A549 (cell line): ENCODE results near the gene TKFC. TPM values are rescaled to one million over a fixed set of nuclear protein-coding genes. Genes with fewer than 3 reads are reported as not detected.

ENCODE experiments used
- ATAC-seq, 2 experiments: fragments of 200-7000 bp in 1 of 2; fragments of >200 bp in 1 of 2; cut with Nextera tagmentation in 1 of 2; cut with Tn5 transposase in 1 of 2; 3 replicates each; pipeline versions ENCODE4 v1.8.0 to v1.9.1; 2018 to 2020; ENCODE audit warnings: mild to moderate bottlenecking in 1 of 2, moderate library complexity in 1 of 2
- CTCF ChIA-PET: fragments of 300-600 bp; sonication (Branson Sonifier 250); formaldehyde crosslinking; extraction: SDS; loops from one replicate; lab custom pipeline; 2021; ENCODE audit warnings: antibody characterized with exemption, inconsistent platforms; lab: Yijun Ruan, JAX
- POLR2A ChIA-PET: fragments of 350-600 bp; formaldehyde crosslinking; extraction: SDS; loops from one replicate; lab custom pipeline; 2021; ENCODE audit warnings: antibody characterized with exemption, inconsistent platforms; lab: Yijun Ruan, JAX
- DNase-seq, 2 experiments: peaks; one replicate each; pipeline versions ENCODE4 v3.0.0 to v3.0.0-alpha.2; 2011 to 2016; ENCODE audit warnings: low read depth in 1 of 2, low spot score in 1 of 2
- FAIRE-seq: peaks from 2 replicates; lab custom pipeline; 2011; peaks lifted over from hg19 to GRCh38; lab: Jason Lieb, UNC
- H3K27ac ChIP-seq, 2 experiments: fragments of >200 bp; sonication (Bioruptor Twin); formaldehyde crosslinking; 3 replicates each; pipeline ENCODE4 v1.5.1; 2016 to 2017
- H3K4me1 ChIP-seq: fragments of >200 bp; sonication (Bioruptor Twin); formaldehyde crosslinking; 3 replicates; pipeline ENCODE4 v1.6.1; 2016
- H3K4me2 ChIP-seq: fragments of >200 bp; sonication (Bioruptor Twin); formaldehyde crosslinking; 3 replicates; pipeline ENCODE4 v1.6.1; 2016
- H3K4me3 ChIP-seq: fragments of >200 bp; sonication (Bioruptor Twin); formaldehyde crosslinking; 3 replicates; pipeline ENCODE4 v1.5.1; 2016
- H3K9me3 ChIP-seq: fragments of >200 bp; sonication (Bioruptor Twin); formaldehyde crosslinking; 3 replicates; pipeline ENCODE4 v1.6.1; 2016
- BCL3 ChIP-seq: fragments of >200 bp; sonication (Bioruptor Twin); formaldehyde crosslinking; IDR thresholded peaks from 3 replicates; pipeline ENCODE4 v1.6.1; 2016
- BHLHE40 ChIP-seq: IDR thresholded peaks from 2 replicates; pipeline ENCODE4 v1.6.1; 2012; ENCODE audit warnings: low read depth, low read length, inconsistent platforms
- CBX8 ChIP-seq: fragments of 200-600 bp; sonication (generic); IDR thresholded peaks from 2 replicates; pipeline ENCODE4 v1.6.1; 2016
- CEBPB ChIP-seq, 2 experiments: fragments of >200 bp in 1 of 2; sonication (Bioruptor Twin) in 1 of 2; formaldehyde crosslinking in 1 of 2; IDR thresholded peaks; 2 replicates each; pipeline ENCODE4 v1.6.1; 2012 to 2016
- CHD2 ChIP-seq: fragments of 150-350 bp; IDR thresholded peaks from 2 replicates; pipeline ENCODE4 v1.6.1; 2014; ENCODE audit warnings: low read length; ENCODE audit not compliant: partially characterized antibody
- CHD4 ChIP-seq: fragments of 200-600 bp; sonication (generic); IDR thresholded peaks from 2 replicates; pipeline ENCODE4 v1.6.1; 2016; ENCODE audit warnings: antibody characterized with exemption, mild to moderate bottlenecking, borderline replicate concordance
- E2F6 ChIP-seq: IDR thresholded peaks from 2 replicates; pipeline ENCODE4 v1.6.1; 2012; ENCODE audit warnings: low read depth, borderline replicate concordance
- EHF ChIP-seq: fragments of 250-450 bp; sonication (Bioruptor Pico); IDR thresholded peaks from 2 replicates; pipeline ENCODE4 v1.5.0; 2020; ENCODE audit warnings: mild to moderate bottlenecking
- ESRRA ChIP-seq: fragments of 150-350 bp; IDR thresholded peaks from 2 replicates; pipeline ENCODE4 v1.6.1; 2014; ENCODE audit warnings: mild to moderate bottlenecking, low read length, borderline replicate concordance
- FOSB ChIP-seq: fragments of 250-450 bp; sonication (Bioruptor Pico); IDR thresholded peaks from 2 replicates; pipeline ENCODE4 v1.5.0; 2020; ENCODE audit warnings: mild to moderate bottlenecking, moderate library complexity
- FOXS1 ChIP-seq: fragments of 250-450 bp; sonication (Bioruptor Pico); IDR thresholded peaks from 2 replicates; pipeline ENCODE4 v1.5.0; 2020; ENCODE audit warnings: mild to moderate bottlenecking, moderate library complexity
- GATA3 ChIP-seq: IDR thresholded peaks from 2 replicates; pipeline ENCODE4 v1.6.1; 2012; ENCODE audit warnings: borderline replicate concordance
- HDAC2 ChIP-seq: fragments of 200-600 bp; sonication (generic); IDR thresholded peaks from 2 replicates; pipeline ENCODE4 v1.6.1; 2016
- HES2 ChIP-seq: fragments of >200 bp; sonication (Bioruptor Twin); formaldehyde crosslinking; IDR thresholded peaks from 2 replicates; pipeline ENCODE4 v1.6.1; 2016
- HEYL ChIP-seq: fragments of 250-450 bp; sonication (Bioruptor Pico); IDR thresholded peaks from 2 replicates; pipeline ENCODE4 v1.8.0; 2021; ENCODE audit warnings: mild to moderate bottlenecking, moderate library complexity
- JUNB ChIP-seq: fragments of >200 bp; sonication (Bioruptor Twin); formaldehyde crosslinking; IDR thresholded peaks from 2 replicates; pipeline ENCODE4 v1.6.1; 2016
- KDM1A ChIP-seq: fragments of 200-600 bp; sonication (generic); IDR thresholded peaks from 2 replicates; pipeline ENCODE4 v1.6.1; 2016; ENCODE audit warnings: low read depth, mild to moderate bottlenecking
- KDM5A ChIP-seq: fragments of 200-600 bp; sonication (generic); IDR thresholded peaks from 2 replicates; pipeline ENCODE4 v1.6.1; 2016; ENCODE audit warnings: antibody characterized with exemption, mild to moderate bottlenecking
- MAFK ChIP-seq: fragments of 450-650 bp; IDR thresholded peaks from 2 replicates; pipeline ENCODE4 v1.6.1; 2014; ENCODE audit not compliant: partially characterized antibody
- MAZ ChIP-seq: fragments of 150-350 bp; IDR thresholded peaks from 2 replicates; pipeline ENCODE4 v1.6.1; 2014; ENCODE audit warnings: antibody characterized with exemption, low read depth, low read length, borderline replicate concordance
- POLR2A ChIP-seq: IDR thresholded peaks from 2 replicates; pipeline ENCODE4 v1.6.1; 2012; ENCODE audit warnings: mild to moderate bottlenecking, low read length
- RFX5 ChIP-seq: fragments of 450-650 bp; IDR thresholded peaks from 2 replicates; pipeline ENCODE4 v1.7.1; 2014; ENCODE audit warnings: antibody characterized with exemption, mild to moderate bottlenecking, moderate library complexity
- TFCP2L1 ChIP-seq: fragments of 250-450 bp; sonication (Bioruptor Pico); IDR thresholded peaks from 2 replicates; pipeline ENCODE4 v1.5.0; 2021; ENCODE audit warnings: mild to moderate bottlenecking
- USF2 ChIP-seq: fragments of 450-650 bp; IDR thresholded peaks from 2 replicates; pipeline ENCODE4 v1.6.1; 2014; ENCODE audit warnings: antibody characterized with exemption
- ZFP36 ChIP-seq: fragments of 450-650 bp; IDR thresholded peaks from 2 replicates; pipeline ENCODE4 v1.6.1; 2014; ENCODE audit warnings: borderline replicate concordance; ENCODE audit not compliant: partially characterized antibody
- ZSCAN20 ChIP-seq: fragments of 250-450 bp; sonication (Bioruptor Pico); IDR thresholded peaks from 2 replicates; pipeline ENCODE4 v1.8.0; 2022; ENCODE audit warnings: mild to moderate bottlenecking, moderate library complexity
- WGBS: methylation state at CpG from one replicate; pipeline ENCODE4 v1.1.6; 2017; ENCODE audit errors: missing lambda C conversion rate; 5-methylcytosine and 5-hydroxymethylcytosine counted together
- polyA plus RNA-seq, 4 experiments: library from polyadenylated mRNA; depleted of rRNA in 3 of 4; stranded (reverse); fragments of >200 nt; fragmentation: RNase III in 1 of 4; extraction: RNeasy Plus Mini Kit Qiagen cat#74134 plus additional on column Dnase treatment in 1 of 4; gene quantifications; 2 replicates in 3 of 4; 3 replicates in 1 of 4; pipeline ENCODE4 v1.2.3, GENCODE V29; 2011 to 2017

Gene TKFC
- polyA plus RNA-seq, 2 of the 4 experiments (the other 2 are of a cell fraction) = 46.5 to 48.7 TPM

GRCh38 chr11:61356706-61357105, 23.7 kb downstream of the TKFC start:
- Histone ChIP-seq H3K4me2 (no peak overlapping the region), H3K4me1 (peaks cover 8% of the 10 kb centered on the region; the same call in 1 of the 3 replicates), H3K27ac (no peak overlapping the region), H3K4me3 (no peak overlapping the region), H3K9me3 (no peaks in the 10 kb centered on the region)
- DNase-seq = no peak
- WGBS = 94% methylated on average over 3 of the region's 4 CpGs
- no peak for TF ChIP-seq CEBPB (IDR thresholded peaks at IDR 0.05)
- no peak for TF ChIP-seq MAZ
- no peak for TF ChIP-seq HDAC2
- TF ChIP-seq CBX8 = no peak
- no peak for TF ChIP-seq JUNB
- no peak for TF ChIP-seq KDM1A
- CTCF ChIA-PET = interaction anchor here (1.3 to 33.1 kb wide), 3 partner anchors 9 to 29 kb away, joined by 3 to 521 read pairs (median 368); partner anchors contain the start of genes DDB1, TKFC and TMEM216
- POLR2A ChIA-PET = no interaction called here
- FAIRE-seq = no peak
- no peak for ATAC-seq

GRCh38 chr11:61357233-61357893, 24.3 kb downstream of the TKFC start:
- Histone ChIP-seq H3K4me1 (peaks cover 8% of the 10 kb centered on the region; the same call in 1 of the 3 replicates), H3K9me3 (no peaks in the 10 kb centered on the region), H3K27ac (no peak overlapping the region), H3K4me2 (no peak overlapping the region), H3K4me3 (no peak overlapping the region)
- ATAC-seq (no peak), DNase-seq (no peak), FAIRE-seq (no peak)
- TF ChIP-seq BHLHE40 = no peak
- TF ChIP-seq E2F6 = no peak
- TF ChIP-seq FOSB (CRISPR knock-in tag) = no peak
- no peak for TF ChIP-seq POLR2A
- TF ChIP-seq CEBPB (IDR thresholded peaks at IDR 0.05) = no peak
- TF ChIP-seq EHF = no peak
- TF ChIP-seq MAFK = no peak
- TF ChIP-seq CHD2 = no peak
- no peak for TF ChIP-seq ZSCAN20 (CRISPR knock-in tag)
- TF ChIP-seq HEYL (CRISPR knock-in tag) = no peak
- no peak for TF ChIP-seq JUNB
- TF ChIP-seq ESRRA = no peak
- TF ChIP-seq KDM1A = no peak
- TF ChIP-seq HES2 = no peak
- no peak for TF ChIP-seq KDM5A
- no peak for TF ChIP-seq RFX5
- TF ChIP-seq ZFP36 = no peak
- no peak for TF ChIP-seq BCL3
- no peak for TF ChIP-seq FOXS1 (CRISPR knock-in tag)
- TF ChIP-seq CHD4 = no peak
- 94% methylated on average over 9 of the region's 9 CpGs for WGBS
- POLR2A ChIA-PET = no interaction called here
- CTCF ChIA-PET = interaction anchor here (1.2 to 33.1 kb wide), 4 partner anchors 8 to 29 kb away, joined by 4 to 521 read pairs (median 188); partner anchors contain the start of genes DDB1, TKFC and TMEM216

- H3K4me2 ChIP-seq = no peak overlapping the region
- CTCF ChIA-PET = interaction anchor here (1.2 to 33.1 kb wide), 4 partner anchors 9 to 28 kb away, joined by 4 to 521 read pairs (median 188); partner anchors contain the start of genes DDB1, TKFC and TMEM216
- POLR2A ChIA-PET = no interaction called here
- ATAC-seq (no peak), DNase-seq (no peak), FAIRE-seq (no peak)
- TF ChIP-seq USF2 (no peak), GATA3 (no peak), CHD2 (no peak), CHD4 (no peak), TFCP2L1 (CRISPR knock-in tag) (no peak)
- WGBS = 95% methylated on average over 6 of the region's 6 CpGs
- H3K9me3 ChIP-seq = no peaks in the 10 kb centered on the region
- H3K4me1 ChIP-seq = peaks cover 8% of the 10 kb centered on the region; the same call in 1 of the 3 replicates
- no peak overlapping the region for H3K27ac ChIP-seq
- H3K4me3 ChIP-seq = no peak overlapping the region
Measured at GRCh38 chr11:61357894-61358239, 24.8 kb downstream of the TKFC start.
